Adrenal gland (tissue), 12 donors: Measurements from ENCODE around the gene IDH1. TPM values are rescaled to one million over a fixed set of nuclear protein-coding genes. Genes with fewer than 3 reads are reported as not detected.

Source experiments
- DNase-seq, 7 donors: peaks; one replicate each; pipeline ENCODE4 v3.0.0-alpha.2; 2019 to 2020
- H3K27ac ChIP-seq, 5 donors: fragments of 200-600 bp; sonication (generic) in 4 of 5; 1 replicate in 3 of 5; 2 replicates in 2 of 5; pipeline versions ENCODE4 v1.5.1 to v1.8.0; 2016 to 2020; ENCODE audit warnings: mild to moderate bottlenecking in 1 of 5
- H3K27me3 ChIP-seq: fragments of 200-600 bp; 2 replicates; pipeline ENCODE4 v1.8.0; 2021
- H3K36me3 ChIP-seq, 2 donors: fragments of 200-600 bp; replicated peaks in 1 of 2; 1 replicate in 1 of 2; 2 replicates in 1 of 2; pipeline versions ENCODE4 v1.5.1 to v1.8.0; 2018 to 2022
- H3K4me1 ChIP-seq, 2 donors: fragments of 200-600 bp; replicated peaks in 1 of 2; 1 replicate in 1 of 2; 2 replicates in 1 of 2; pipeline versions ENCODE4 v1.5.1 to v1.8.0; 2018 to 2021
- H3K4me3 ChIP-seq, 4 donors: fragments of 200-600 bp; sonication (generic) in 3 of 4; one replicate each; pipeline ENCODE4 v1.5.1; 2016 to 2018
- H3K9me3 ChIP-seq, 3 donors: fragments of 200-600 bp; sonication (generic) in 1 of 3; replicated peaks in 1 of 3; 1 replicate in 2 of 3; 2 replicates in 1 of 3; pipeline versions ENCODE4 v1.5.1 to v1.8.0; 2016 to 2021
- CTCF ChIP-seq, 6 experiments: fragments of 450-650 bp in 4 of 6; fragments of 200-600 bp in 2 of 6; sonication (generic) in 1 of 6; IDR thresholded peaks; 1 replicate in 5 of 6; 2 replicates in 1 of 6; pipeline versions ENCODE4 v1.5.1 to v1.8.0; 2016 to 2021; ENCODE audit warnings: antibody characterized with exemption in 6 of 6, mild to moderate bottlenecking in 2 of 6, moderate library complexity in 1 of 6
- POLR2A ChIP-seq, 2 donors: fragments of 450-650 bp; IDR thresholded peaks; one replicate each; pipeline ENCODE4 v1.6.1; 2017; ENCODE audit warnings: antibody characterized with exemption in 2 of 2, mild to moderate bottlenecking in 2 of 2, moderate library complexity in 1 of 2
- WGBS, 4 donors: extraction: QIAGEN DNeasy Blood & Tissue Kit in 2 of 4; methylation state at CpG; one replicate each; pipeline versions ENCODE4 v1.1.5 to v1.1.7; 2013 to 2017; 5-methylcytosine and 5-hydroxymethylcytosine counted together
- intact Hi-C, 2 donors: fragments of 100-400 bp; cut with DNase I; formaldehyde crosslinking; loops; one replicate each; pipeline versions ENCODE4 v1.14.1 to v1.15.0; 2022 to 2023
- polyA plus RNA-seq, 3 donors: library from polyadenylated mRNA; stranded (reverse); fragments of 200-250 nt in 2 of 3; fragments of 350-450 nt in 1 of 3; fragmentation: Illumina TruSeq in 1 of 3; extraction: RNeasy Lipid Tissue Mini Kit (QIAGEN cat#74804) in 1 of 3; gene quantifications; one replicate each; pipeline ENCODE4 v1.2.3, GENCODE V29; 2013 to 2014
- total RNA-seq, 9 donors: library from RNA; depleted of rRNA in 4 of 9; stranded (reverse); fragments of >200 nt in 4 of 9; fragments of 120-200 nt in 1 of 9; fragmentation: NEBNext Ultra II Directional in 1 of 9; extraction: Animal tissue kit (Norgen Biotek cat#: 25700) in 1 of 9; gene quantifications; one replicate each; pipeline versions ENCODE4 v1.1.0 to v1.2.4, GENCODE V29; 2013 to 2023
- donor health status: healthy with polysubstance abuse.
- donor health status: Bipolar disorder and iron deficiency.
- donor health status: DM: yes; HTN: yes; CAD: no.
- donor health status: DM: no; HTN: no; CAD: no.
- donor health status: DM: no; HTN: no; CAD: no.
- donor health status: DM: yes; HTN: yes; CAD: no.

Gene IDH1
- total and polyA plus RNA-seq, 12 donors, result 82.8 to 937 (median 488) TPM

DNA sequence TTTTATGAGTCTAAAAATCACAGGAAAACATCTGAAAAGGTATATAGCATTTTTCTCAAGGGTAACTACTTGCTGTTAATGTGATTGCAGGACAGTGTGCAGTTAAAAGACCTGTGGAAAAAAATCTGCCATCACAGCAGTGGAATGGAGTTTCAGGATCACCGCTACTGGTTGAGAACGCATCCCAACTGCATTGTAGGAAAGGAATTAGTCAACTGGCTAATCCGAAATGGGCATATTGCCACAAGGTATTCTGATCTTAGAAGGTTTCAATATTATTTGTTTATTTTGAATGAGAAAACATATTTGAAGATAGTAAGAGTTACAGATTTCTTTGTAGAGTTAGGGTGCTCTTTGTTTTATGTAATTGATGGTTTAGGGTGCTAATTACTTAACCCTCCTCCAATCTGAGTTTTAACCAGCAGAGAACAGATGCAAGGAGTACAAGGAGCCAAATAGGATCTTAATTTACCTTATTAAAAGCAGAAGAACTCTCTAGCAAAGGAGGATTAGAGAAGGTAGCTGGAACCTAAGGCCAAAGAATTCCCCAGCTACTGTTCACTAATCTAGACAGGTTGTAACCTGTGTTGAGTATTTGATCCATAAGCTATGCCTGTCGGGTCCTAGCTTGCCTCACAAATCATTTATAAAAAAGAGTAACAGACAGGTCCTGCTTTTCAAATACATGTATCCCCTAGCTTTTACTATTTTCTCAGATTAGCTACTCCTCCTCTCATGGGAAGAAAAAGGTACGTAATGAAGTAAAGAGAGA lies 46.2 kb upstream of the IDH1 start:
- no peak for TF ChIP-seq POLR2A (IDR thresholded peaks at IDR 0.05)
- no peak for TF ChIP-seq CTCF (IDR thresholded peaks at IDR 0.05)
- Histone ChIP-seq H3K9me3 (no peaks in the 10 kb centered on the region), H3K27ac (no peak overlapping the region), H3K4me3 (no peak overlapping the region), H3K36me3 (peaks cover 0 to 55% of the 10 kb centered on the region in 2 donors), H3K4me1 (no peaks in the 10 kb centered on the region), H3K27me3 (no peaks in the 10 kb centered on the region)
- intact Hi-C loops, result no loop called here
- no peak for DNase-seq
- WGBS, 4 donors, result 93 to 97% (median 95%) methylated on average over 5 of the region's 5 CpGs

DNA sequence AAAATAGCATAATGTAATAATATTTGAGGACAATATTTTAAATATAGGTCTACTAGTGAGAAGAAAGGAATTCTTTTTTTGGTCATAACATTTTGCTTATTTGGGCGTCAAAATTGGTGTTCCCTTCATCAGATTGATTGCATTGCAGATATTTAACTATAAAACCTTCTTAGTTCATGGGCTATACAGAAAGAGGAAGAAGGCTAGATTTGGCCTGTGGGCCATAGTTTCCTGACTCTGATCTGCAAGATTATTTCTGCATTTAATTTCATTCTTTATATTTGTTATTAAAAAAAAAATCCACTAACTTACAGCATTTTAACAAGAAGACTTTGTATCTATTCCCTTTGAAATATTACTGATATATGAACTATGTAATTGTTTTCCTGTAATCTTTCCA lies 43.1 kb upstream of the IDH1 start:
- intact Hi-C loops, result no loop called here
- TF ChIP-seq POLR2A (IDR thresholded peaks at IDR 0.05), result no peak
- no peak for TF ChIP-seq CTCF (IDR thresholded peaks at IDR 0.05)
- Histone ChIP-seq H3K27me3 (no peaks in the 10 kb centered on the region), H3K4me3 (no peak overlapping the region), H3K27ac (no peak overlapping the region), H3K4me1 (no peaks in the 10 kb centered on the region), H3K36me3 (peaks cover 0 to 47% of the 10 kb centered on the region in 2 donors), H3K9me3 (no peaks in the 10 kb centered on the region)
- 71 to 94% (median 89%) methylated on average over 1 of the region's 1 CpG for WGBS, 4 donors
- no peak for DNase-seq

DNA sequence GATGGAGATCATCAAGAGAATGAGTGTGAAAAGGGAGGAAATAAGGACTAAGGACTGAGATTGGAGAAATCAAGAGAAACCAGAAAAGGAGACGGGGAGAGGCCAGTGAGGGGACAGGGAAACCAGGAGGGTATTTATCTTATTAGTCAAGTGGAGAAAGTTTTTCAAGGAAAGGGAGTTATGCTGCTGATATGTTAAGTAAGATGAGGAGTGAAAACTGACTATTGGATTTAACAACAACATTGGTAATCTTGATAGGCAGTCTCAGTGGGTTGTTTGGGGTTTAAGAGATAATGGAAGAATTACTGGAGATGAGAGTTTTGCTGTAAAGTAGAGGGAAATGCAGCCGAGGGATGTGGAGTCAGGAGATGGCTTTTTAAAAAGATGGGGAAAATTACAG lies 41.7 kb upstream of the IDH1 start:
- H3K27me3 ChIP-seq, result no peaks in the 10 kb centered on the region
- intact Hi-C loops, result no loop called here
- no peak overlapping the region for H3K27ac ChIP-seq
- H3K36me3 ChIP-seq, result peaks cover 0 to 34% of the 10 kb centered on the region in 2 donors
- H3K4me1 ChIP-seq, result no peaks in the 10 kb centered on the region
- TF ChIP-seq POLR2A (IDR thresholded peaks at IDR 0.05) (no peak), CTCF (IDR thresholded peaks at IDR 0.05) (no peak)
- no peaks in the 10 kb centered on the region for H3K9me3 ChIP-seq
- 95 to 99% (median 97%) methylated on average over 2 of the region's 2 CpGs for WGBS, 4 donors
- no peak overlapping the region for H3K4me3 ChIP-seq
- no peak for DNase-seq

DNA sequence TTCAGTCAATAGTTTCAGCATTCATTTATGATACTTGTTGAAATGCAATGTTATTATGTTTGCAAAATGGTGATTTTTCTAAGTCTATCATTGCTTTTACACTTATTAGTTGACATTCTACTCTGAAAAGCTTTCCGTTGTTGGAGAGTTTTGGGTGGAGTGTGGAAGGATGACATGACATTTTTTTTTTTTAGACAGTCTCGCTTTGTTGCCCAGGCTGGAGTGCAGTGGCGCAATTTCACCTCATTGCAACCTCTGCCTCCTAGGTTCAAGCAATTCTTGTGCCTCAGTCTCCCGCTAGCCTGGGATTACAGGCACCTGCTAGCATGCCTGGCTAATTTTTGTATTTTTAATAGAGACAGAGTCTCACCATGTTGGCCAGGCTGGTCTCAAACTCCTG lies 41.0 kb upstream of the IDH1 start:
- no peaks in the 10 kb centered on the region for H3K27me3 ChIP-seq
- intact Hi-C loops, result no loop called here
- H3K27ac ChIP-seq, result no peak overlapping the region
- no peak overlapping the region for H3K4me3 ChIP-seq
- H3K36me3 ChIP-seq, result peaks cover 0 to 26% of the 10 kb centered on the region in 2 donors
- DNase-seq, result no peak
- TF ChIP-seq CTCF (IDR thresholded peaks at IDR 0.05) (no peak), POLR2A (IDR thresholded peaks at IDR 0.05) (no peak)
- no peaks in the 10 kb centered on the region for H3K9me3 ChIP-seq
- no peaks in the 10 kb centered on the region for H3K4me1 ChIP-seq
- WGBS, 4 donors, result 86 to 97% (median 91%) methylated on average over 4 of the region's 4 CpGs
